HG02610 (cell line): Measurements from ENCODE around the gene HOXC9.

Experiments used
- ATAC-seq: cut with Tn5 transposase; IDR thresholded peaks from one replicate; pipeline ENCODE4 v1.9.1; 2021; ENCODE audit warnings: mild to moderate bottlenecking, moderate library complexity; ENCODE audit not compliant: unreplicated experiment

Gene HOXC9

GRCh38 chr12:53986686-53987483 is 13.1 kb upstream of the HOXC9 start:
- ATAC-seq, result no peak

GRCh38 chr12:53987787-53988230 is 12.2 kb upstream of the HOXC9 start:
- ATAC-seq, result no peak

DNA sequence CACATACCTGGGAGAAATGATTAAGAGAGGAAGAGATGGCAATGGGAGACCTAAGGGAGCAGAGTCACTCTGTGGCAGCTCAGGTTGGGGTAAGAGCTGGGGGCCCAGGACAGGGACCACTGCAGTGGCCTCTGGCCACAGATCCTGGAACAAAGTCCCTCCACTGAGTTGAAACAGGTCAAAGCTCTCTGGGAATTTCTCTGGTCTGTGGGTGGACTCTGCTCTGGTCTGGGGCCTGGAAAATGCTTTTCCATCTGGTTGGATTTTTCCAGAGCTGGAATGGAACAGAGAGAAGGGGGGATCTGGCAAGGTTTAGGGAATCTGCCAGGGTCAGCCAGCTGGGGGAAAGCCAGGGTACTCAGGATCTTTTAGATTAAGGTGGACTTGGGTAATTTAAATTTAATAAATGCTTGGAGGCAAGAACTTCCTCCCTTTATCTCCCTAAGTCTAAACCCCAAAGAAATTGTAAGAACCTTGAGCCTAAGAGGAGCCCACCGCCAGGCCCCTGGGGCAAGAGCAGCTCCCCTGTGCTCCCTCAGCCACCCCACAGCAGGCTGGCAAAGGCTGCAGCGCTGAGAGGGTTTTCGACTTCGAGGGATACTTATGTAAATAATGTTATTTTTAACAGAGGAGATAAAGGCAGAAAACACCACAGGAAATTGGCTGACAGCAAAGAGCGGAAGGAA is 11.3 kb upstream of the HOXC9 start:
- no peak for ATAC-seq

DNA sequence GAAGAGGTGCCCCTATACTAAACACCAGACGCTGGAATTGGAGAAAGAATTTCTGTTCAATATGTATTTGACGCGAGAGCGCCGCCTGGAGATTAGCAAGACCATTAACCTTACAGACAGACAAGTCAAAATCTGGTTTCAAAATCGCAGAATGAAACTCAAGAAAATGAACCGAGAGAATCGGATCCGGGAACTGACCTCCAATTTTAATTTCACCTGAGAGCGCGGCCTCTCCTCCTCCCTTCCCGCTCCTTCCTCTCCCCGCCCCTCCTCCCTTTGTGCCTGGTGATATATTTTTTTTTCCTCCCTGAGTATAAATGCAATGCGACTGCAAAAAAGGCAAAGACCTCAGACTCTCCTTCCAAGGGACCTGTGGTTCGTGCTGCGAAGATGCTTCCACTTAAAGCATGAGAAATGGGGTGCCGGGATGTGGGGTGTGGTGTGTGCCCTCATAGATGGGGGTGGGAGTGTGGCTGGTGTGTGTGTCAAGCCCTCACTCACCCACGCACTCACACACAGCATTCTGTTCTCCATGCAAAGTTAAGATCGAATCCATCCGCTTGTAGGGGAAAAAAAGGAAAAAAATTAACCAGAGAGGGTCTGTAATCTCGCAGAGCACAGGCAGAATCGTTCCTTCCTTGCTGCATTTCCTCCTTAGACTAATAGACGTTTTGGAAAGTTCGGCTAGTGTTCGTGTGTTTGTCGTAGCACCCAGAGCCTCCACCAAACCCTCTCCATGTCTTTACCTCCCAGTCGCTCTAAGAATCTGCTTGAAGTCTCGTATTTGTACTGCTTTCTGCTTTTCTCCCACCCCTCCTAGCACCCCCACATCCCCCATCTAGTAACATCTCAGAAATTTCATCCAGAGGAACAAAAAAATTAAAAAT is 10.5 kb upstream of the HOXC9 start:
- no peak for ATAC-seq

- ATAC-seq, result no peak
Observed at GRCh38 chr12:53990311-53991076, 9.5 kb upstream of the HOXC9 start.

DNA sequence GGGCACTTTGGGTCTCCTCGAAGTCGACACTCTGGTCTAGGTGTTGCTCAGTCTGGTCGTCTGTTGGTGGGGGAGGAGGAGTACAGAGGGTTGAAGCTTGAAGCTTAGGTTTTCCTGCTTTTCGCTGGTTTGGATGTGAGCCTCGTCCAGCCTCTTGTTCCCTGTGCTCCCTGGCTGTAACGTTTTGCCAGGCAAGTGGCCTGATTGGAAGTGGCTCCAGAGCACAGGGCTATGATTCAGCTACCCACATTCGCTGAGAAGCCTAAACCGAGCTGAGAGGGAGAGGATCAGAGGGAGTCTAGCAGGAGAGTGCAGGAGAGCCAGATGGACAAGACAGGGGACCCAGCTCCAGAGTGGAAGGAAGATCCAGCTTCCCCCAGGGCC is 8.9 kb upstream of the HOXC9 start:
- ATAC-seq, result no peak

DNA sequence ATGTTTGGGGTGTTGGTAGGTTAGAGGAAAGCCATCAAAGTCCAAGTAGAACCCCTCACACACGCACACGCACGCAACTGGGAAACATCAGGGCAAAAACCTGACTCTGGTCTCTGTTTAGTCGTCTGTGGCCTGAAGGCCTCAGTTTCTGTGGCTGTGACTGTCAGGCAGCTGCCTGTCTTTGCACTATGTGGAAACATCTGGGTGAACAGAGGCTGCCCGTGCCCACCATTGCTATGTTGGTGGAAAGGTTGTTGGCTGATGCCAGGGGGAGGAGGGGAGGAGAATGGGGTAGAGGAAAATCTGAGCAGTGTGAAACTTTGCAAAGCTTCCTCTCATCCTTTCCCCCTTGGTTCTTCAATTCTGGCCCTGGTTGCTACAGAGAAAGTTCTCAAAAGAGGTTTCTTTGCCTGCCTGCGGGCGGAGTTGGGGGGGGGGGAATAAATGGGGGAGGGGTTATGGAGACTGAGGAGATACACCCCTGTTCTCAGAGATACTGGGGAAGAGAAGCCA is 7.5 kb upstream of the HOXC9 start:
- no peak for ATAC-seq

- no peak for ATAC-seq
Observed at GRCh38 chr12:53993162-53994008, 6.6 kb upstream of the HOXC9 start.

DNA sequence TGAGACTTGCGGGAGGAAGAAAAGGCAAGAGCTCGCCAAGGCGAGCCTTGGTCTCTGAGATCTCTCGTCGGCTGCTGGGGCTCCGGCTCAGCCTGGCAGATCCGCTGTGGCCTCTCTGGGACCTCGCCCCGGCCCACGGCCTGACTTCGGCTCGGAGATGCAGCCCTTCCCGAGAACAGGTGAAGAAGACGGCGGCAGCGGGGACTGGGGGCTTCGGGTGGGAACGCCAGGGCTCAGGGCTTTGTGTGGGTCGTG is 6.0 kb upstream of the HOXC9 start:
- no peak for ATAC-seq

GRCh38 chr12:53994264-53995001 is 5.5 kb upstream of the HOXC9 start:
- no peak for ATAC-seq

DNA sequence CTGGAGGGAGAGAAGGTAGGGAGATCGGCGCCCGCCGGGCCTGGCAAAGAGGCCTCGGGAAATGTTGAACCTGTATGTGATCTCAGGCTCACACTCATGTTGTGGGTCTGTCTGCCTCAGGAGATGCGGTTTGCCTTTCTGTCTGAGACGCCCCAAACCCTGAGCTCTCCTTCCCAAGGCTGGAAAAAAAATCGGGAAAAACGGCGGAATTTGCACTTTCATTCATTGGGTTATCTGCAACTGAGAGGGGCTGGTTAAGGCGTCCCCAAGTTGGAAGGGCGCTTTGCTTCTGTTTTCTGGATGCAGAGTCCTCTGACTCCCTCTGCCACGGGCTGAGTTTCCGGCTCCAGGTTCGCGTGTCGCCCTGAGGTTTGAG is 5.0 kb upstream of the HOXC9 start:
- no peak for ATAC-seq

DNA sequence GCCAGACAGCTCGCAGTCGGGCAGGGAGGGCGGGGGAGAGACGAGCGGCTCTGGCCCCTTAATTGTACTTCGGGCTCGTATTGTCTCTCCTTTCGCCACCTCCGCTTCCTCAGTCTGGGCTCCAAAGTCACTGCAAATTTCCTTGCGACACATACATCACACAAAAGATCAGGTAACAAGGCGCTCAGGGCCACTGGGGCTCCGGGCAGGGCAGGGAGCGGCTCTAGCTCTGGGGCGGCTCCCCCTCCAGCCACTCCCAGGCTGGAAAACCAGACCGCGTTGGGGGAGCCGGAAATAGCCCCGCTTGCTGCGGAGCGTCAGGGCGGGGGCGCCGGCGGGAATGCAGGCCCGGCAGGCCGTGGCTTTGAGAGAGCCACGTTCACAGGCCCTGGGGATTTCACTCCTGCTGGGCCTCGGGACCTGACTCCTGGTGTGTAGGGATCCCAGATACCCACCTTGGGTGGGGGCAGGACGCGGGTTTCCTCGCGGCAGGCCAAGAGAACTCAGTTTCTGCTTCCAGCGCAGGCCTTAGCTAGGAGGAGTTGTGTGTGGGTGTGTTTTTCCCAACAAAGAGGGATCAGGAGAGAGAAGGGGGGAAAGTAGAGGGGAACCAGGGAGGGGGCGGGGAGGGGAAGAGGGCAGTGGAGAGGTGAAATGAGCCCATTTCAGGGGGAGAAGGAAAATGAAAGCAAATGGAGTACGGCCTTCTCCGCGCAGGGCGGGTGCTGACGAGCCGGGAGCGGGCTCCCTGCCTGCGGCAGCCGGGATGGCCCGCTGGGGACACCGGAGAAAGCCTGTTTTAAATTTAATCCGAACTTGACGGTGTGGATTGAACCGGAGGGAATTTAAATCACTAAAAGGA is 4.4 kb upstream of the HOXC9 start:
- ATAC-seq, result no peak

DNA sequence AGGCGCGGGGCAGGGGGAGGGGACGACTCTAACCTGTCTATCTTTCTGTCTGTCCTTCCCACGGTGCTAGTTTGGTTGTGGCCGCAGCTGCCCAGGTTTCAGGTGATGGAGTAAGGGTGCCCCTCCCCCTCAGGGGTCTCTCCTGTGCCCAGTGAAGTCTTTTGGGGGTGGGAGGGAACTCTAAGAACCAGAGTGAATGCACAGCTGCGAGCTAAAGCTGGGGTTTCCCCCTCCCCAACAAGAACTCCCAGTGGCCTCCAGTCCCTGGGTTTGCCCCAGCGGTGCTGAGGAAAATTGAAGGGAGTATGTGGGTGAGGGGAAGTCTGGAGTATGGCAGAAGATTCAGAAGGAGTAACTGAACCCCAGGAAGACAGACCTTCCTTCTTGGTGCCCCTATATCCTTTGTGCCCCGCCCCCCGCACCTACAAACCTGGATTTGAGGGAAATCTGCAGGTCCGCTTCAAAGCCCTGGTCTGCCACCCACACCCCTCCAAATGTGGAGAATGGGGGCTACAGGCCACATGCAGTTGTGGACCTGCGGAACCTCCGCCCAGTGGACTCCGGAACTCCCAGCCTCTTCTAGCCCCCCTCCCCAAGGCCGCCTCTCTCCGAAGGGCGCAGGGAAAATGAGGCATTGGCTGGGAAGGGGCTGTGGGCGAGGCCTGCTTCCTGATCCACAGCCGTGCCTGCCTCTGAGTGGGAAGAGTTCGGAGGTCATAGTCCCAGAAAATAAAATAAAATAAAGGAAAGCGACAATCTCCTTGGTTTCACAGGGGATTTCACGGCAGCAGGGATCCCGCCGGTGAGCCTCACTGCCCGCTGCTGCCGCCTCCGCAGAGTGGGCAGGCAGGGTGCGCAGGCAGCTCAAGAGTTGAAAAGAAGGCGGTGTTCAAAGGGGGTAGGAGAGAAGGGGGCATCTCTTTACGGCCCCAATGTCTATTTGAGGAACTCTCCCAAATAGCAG is 3.4 kb upstream of the HOXC9 start:
- ATAC-seq, result no peak

DNA sequence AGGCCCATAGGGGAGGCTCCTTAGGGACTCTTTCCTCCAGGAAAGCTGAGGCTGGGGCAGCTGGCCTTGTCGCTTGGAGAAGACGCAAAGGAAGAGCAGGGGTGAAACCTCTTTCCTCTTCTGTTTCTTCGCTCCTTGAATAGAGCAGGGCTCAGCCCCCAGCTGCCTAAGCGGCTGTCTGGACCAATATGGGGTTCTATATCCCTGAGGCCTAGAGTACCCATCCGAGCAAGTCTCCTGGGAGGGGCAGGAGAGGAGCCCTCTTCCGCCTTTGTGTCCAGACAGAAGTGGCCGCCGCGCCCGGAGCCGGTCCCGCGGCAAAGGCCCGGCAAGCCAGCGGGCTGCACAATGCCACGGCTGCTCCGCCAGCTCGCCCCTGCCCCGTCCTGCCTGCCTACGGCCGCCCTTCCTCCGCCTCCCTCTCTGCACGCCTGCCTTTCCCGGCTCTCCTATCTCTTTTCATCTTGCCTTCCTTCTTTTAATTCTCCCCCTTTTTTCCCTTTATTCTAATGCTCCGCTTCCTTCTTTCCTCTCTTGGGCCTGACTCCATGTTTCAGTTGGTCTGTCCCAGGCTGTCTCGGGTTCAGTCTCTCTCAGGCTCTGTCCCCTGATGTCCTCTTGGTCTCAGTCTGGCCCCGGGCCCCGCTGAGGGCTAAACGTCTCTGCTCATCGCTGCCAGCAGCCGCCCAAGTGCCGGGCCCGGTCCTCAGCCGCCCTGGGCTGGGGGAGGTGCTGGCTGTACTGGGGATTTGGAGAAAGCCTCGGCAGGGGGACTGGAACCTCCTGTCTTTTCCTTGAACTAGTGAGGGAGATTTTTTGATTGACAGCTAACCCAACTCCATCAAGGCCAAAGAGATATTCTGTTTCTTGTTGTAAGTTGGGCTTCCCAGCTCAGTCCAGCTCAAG is 2.5 kb upstream of the HOXC9 start:
- ATAC-seq, result no peak

GRCh38 chr12:53998110-53998899 is 1.7 kb upstream of the HOXC9 start:
- no peak for ATAC-seq

GRCh38 chr12:53998900-53999236 is 1.1 kb upstream of the HOXC9 start:
- no peak for ATAC-seq
